Ishikawa (cell line): ENCODE measurements around the gene FAM131A.

Experiments
- CEBPB ChIP-seq: IDR thresholded peaks from 2 replicates; pipeline ENCODE4 v1.6.1; 2012
- CREB1 ChIP-seq: IDR thresholded peaks from 2 replicates; pipeline ENCODE4 v1.6.1; 2012; ENCODE audit warnings: low read depth
- EGR1 ChIP-seq: IDR thresholded peaks from 2 replicates; pipeline ENCODE4 v1.6.1; 2012
- EP300 ChIP-seq: IDR thresholded peaks from 2 replicates; pipeline ENCODE4 v1.6.1; 2012; ENCODE audit warnings: borderline replicate concordance
- FOXM1 ChIP-seq: IDR thresholded peaks from 2 replicates; pipeline ENCODE4 v1.6.1; 2012; ENCODE audit warnings: low read depth, borderline replicate concordance
- NFIC ChIP-seq: IDR thresholded peaks from 2 replicates; pipeline ENCODE4 v1.6.1; 2012
- RAD21 ChIP-seq: IDR thresholded peaks from 2 replicates; pipeline ENCODE4 v1.6.1; 2012; ENCODE audit warnings: low read depth
- TAF1 ChIP-seq: IDR thresholded peaks from 2 replicates; pipeline ENCODE4 v1.6.1; 2012; ENCODE audit warnings: low read depth, mild to moderate bottlenecking
- TCF12 ChIP-seq: IDR thresholded peaks from 2 replicates; pipeline ENCODE4 v1.6.1; 2012; ENCODE audit warnings: low read depth
- TEAD4 ChIP-seq: IDR thresholded peaks from 2 replicates; pipeline ENCODE4 v1.6.1; 2012
- USF1 ChIP-seq: IDR thresholded peaks from 2 replicates; pipeline ENCODE4 v1.6.1; 2012
- YY1 ChIP-seq: IDR thresholded peaks from 2 replicates; pipeline ENCODE4 v1.6.1; 2012; ENCODE audit warnings: low read depth
- ZBTB7A ChIP-seq: IDR thresholded peaks from 2 replicates; pipeline ENCODE4 v1.6.1; 2012; ENCODE audit warnings: low read depth
- TF ChIP-seq, protein P1 (sequence below): IDR thresholded peaks from 2 replicates; pipeline ENCODE4 v1.6.1; 2012; ENCODE audit warnings: low read depth, mild to moderate bottlenecking
- TF ChIP-seq, protein P2 (sequence below): IDR thresholded peaks from 2 replicates; pipeline ENCODE4 v1.6.1; 2012

The FAM131A gene

GRCh38 chr3:184347321-184348056 is 10.1 kb downstream of the FAM131A start:
- TF ChIP-seq CEBPB (no peak), YY1 (no peak), FOXM1 (no peak), EP300 (no peak), CREB1 (no peak), NFIC (no peak)
- TF ChIP-seq, protein P1, sequence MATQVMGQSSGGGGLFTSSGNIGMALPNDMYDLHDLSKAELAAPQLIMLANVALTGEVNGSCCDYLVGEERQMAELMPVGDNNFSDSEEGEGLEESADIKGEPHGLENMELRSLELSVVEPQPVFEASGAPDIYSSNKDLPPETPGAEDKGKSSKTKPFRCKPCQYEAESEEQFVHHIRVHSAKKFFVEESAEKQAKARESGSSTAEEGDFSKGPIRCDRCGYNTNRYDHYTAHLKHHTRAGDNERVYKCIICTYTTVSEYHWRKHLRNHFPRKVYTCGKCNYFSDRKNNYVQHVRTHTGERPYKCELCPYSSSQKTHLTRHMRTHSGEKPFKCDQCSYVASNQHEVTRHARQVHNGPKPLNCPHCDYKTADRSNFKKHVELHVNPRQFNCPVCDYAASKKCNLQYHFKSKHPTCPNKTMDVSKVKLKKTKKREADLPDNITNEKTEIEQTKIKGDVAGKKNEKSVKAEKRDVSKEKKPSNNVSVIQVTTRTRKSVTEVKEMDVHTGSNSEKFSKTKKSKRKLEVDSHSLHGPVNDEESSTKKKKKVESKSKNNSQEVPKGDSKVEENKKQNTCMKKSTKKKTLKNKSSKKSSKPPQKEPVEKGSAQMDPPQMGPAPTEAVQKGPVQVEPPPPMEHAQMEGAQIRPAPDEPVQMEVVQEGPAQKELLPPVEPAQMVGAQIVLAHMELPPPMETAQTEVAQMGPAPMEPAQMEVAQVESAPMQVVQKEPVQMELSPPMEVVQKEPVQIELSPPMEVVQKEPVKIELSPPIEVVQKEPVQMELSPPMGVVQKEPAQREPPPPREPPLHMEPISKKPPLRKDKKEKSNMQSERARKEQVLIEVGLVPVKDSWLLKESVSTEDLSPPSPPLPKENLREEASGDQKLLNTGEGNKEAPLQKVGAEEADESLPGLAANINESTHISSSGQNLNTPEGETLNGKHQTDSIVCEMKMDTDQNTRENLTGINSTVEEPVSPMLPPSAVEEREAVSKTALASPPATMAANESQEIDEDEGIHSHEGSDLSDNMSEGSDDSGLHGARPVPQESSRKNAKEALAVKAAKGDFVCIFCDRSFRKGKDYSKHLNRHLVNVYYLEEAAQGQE: no peak

- TF ChIP-seq, protein P2, sequence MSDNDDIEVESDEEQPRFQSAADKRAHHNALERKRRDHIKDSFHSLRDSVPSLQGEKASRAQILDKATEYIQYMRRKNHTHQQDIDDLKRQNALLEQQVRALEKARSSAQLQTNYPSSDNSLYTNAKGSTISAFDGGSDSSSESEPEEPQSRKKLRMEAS: no peak
- no peak for TF ChIP-seq USF1
- TF ChIP-seq EP300: no peak
- no peak for TF ChIP-seq EGR1
- TF ChIP-seq CREB1: no peak
- TF ChIP-seq CEBPB: no peak
- TF ChIP-seq TAF1: no peak
- no peak for TF ChIP-seq YY1
- no peak for TF ChIP-seq ZBTB7A
- no peak for TF ChIP-seq NFIC
- no peak for TF ChIP-seq FOXM1
- TF ChIP-seq TCF12: no peak
- no peak for TF ChIP-seq TEAD4
- TF ChIP-seq RAD21: no peak
- TF ChIP-seq, protein P1: no peak
Observed at GRCh38 chr3:184348057-184348382, 10.6 kb downstream of the FAM131A start.

DNA sequence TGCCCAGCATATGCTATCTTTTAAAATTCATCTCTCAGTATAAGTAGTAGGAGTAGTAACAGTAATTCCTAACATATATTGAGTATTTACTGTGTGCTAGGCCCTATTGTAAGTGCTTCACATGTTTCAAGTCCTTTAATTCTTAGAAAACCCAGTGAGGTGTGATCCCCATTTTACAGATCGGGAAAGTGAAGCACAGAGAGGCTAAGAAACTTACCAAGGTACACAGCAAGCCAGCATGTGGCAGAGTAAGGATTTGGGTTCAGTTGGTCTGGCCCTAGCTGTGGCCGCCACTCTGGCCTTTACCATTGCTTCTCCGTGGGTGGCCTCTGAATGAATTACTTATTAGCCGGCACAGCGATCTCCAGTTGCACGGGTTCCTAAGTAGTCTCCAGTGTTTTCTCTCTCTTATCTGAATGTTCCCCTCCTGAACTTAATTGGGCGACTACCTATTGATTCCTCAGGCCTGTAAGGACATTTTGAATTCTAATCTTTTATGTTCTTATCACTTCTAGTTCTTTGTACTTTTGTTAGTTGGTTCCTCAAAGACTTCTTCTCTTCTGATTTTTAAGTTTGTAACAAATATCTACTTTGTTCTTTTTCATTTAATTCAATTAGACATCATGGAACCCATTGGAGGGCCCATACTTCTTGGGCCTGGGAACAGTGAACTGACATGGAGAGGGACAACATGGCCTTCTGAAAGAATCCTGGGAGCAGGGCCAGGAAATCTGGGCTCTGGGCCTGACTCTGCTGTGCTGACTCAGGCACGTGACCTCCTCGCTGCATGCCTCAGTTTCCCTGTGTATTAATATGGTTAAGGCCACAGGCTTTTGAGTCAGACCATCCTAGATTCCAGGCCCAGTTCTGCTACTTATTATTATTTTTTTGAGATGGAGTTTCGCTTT is 12.4 kb downstream of the FAM131A start:
- TF ChIP-seq TEAD4 (no peak), EP300 (no peak), FOXM1 (no peak), TCF12 (no peak)

DNA sequence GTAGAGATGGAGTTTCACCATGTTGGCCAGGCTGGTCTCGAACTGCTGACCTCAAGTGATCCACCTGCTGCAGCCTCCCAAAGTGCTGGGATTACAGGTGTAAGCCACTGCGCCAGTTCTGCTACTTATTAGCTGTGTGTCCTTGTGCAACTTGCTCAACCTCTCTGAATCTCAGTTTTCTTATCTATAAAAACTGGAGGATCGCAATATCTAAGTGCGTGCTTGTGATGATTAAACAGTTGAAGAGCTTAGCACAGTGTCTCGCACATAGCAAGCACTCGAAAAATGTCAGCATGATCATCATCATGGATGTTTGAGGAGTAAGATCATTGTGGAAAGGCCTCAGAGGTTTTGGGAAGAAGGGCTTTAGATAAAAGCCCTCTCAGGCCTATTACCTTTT is 13.2 kb downstream of the FAM131A start:
- TF ChIP-seq, protein P1: no peak
- TF ChIP-seq CEBPB (no peak), YY1 (no peak), CREB1 (no peak), ZBTB7A (no peak), EGR1 (no peak), FOXM1 (no peak), TAF1 (no peak), RAD21 (no peak), NFIC (no peak), USF1 (no peak)
- TF ChIP-seq, protein P2: no peak
